Measurements from ENCODE around the gene DDX3X. TPM values are rescaled to one million over a fixed set of nuclear protein-coding genes. Genes with fewer than 3 reads are reported as not detected.
A peak's percentile ranks its signal among the peaks of the same experiment; 100 is the strongest.

The DDX3X gene
- total and polyA plus RNA-seq, 9 of the 15 experiments (the other 6 are each of a cell fraction or from before 2014, with no cell fraction given), result 51.3 to 232 (median 138) TPM

DNA sequence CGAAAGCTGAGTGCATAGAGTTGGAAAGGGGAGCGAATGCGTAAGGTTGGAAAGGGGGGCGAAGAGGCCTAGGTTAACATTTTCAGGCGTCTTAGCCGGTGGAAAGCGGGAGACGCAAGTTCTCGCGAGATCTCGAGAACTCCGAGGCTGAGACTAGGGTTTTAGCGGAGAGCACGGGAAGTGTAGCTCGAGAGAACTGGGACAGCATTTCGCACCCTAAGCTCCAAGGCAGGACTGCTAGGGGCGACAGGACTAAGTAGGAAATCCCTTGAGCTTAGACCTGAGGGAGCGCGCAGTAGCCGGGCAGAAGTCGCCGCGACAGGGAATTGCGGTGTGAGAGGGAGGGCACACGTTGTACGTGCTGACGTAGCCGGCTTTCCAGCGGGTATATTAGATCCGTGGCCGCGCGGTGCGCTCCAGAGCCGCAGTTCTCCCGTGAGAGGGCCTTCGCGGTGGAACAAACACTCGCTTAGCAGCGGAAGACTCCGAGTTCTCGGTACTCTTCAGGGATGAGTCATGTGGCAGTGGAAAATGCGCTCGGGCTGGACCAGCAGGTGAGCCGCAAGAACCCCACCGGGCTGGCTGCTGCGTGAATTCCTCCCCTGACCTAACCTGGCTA lies at the start of gene DDX3X (continued):
- TF ChIP-seq, protein P1, sequence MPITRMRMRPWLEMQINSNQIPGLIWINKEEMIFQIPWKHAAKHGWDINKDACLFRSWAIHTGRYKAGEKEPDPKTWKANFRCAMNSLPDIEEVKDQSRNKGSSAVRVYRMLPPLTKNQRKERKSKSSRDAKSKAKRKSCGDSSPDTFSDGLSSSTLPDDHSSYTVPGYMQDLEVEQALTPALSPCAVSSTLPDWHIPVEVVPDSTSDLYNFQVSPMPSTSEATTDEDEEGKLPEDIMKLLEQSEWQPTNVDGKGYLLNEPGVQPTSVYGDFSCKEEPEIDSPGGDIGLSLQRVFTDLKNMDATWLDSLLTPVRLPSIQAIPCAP (CRISPR knock-in tag; IDR thresholded peaks at IDR 0.05; ENCODE audit: borderline replicate concordance), result no peak
- TF ChIP-seq ELF1 (tag; IDR thresholded peaks at IDR 0.05) (0 out of 2 replicates have a peak, but pooled peaks have one; percentile 8), CHD1 (IDR thresholded peaks at IDR 0.05; ENCODE audit: low read length) (no peak), EZH2 (IDR thresholded peaks at IDR 0.05; ENCODE audit: borderline replicate concordance, low read depth, low read length) (no peak), GTF2A2 (tag; IDR thresholded peaks at IDR 0.05) (peak; percentile 87), NCOA1 (IDR thresholded peaks at IDR 0.05; ENCODE audit: low read depth) (no peak), NFRKB (IDR thresholded peaks at IDR 0.05; ENCODE audit: low read depth) (0 out of 2 replicates have a peak, but pooled peaks have one; percentile 85), ZBTB1 (CRISPR knock-in tag; IDR thresholded peaks at IDR 0.05; ENCODE audit: borderline replicate concordance, low read depth) (no peak), ZNF717 (CRISPR knock-in tag; IDR thresholded peaks at IDR 0.05) (no peak), POLR2AphosphoS2 (IDR thresholded peaks at IDR 0.05; ENCODE audit: low read length) (peak; percentile 78; the same call in 1 of the 2 replicates), MEF2D (tag; conservative IDR thresholded peaks at IDR 0.05; ENCODE audit: low read depth) (0 out of 2 replicates have a peak, but pooled peaks have one; percentile 16), ZNF696 (CRISPR knock-in tag; conservative IDR thresholded peaks at IDR 0.05) (no peak), WHSC1 (IDR thresholded peaks at IDR 0.05; ENCODE audit: low read length) (no peak), U2AF1 (optimal IDR thresholded peaks at IDR 0.05; ENCODE audit: low read depth, low read length) (no peak), E2F3 (CRISPR knock-in tag; IDR thresholded peaks at IDR 0.05) (no peak), NR2C1 (IDR thresholded peaks at IDR 0.05) (no peak), NR2C1 (tag; IDR thresholded peaks at IDR 0.05) (peak; percentile 17; the same call in 1 of the 2 replicates), FOS (IDR thresholded peaks at IDR 0.05; ENCODE audit: extremely low read depth, insufficient read length) (no peak), NCOA4 (IDR thresholded peaks at IDR 0.05; ENCODE audit: partially characterized antibody) (no peak)
- TF ChIP-seq, protein P2, sequence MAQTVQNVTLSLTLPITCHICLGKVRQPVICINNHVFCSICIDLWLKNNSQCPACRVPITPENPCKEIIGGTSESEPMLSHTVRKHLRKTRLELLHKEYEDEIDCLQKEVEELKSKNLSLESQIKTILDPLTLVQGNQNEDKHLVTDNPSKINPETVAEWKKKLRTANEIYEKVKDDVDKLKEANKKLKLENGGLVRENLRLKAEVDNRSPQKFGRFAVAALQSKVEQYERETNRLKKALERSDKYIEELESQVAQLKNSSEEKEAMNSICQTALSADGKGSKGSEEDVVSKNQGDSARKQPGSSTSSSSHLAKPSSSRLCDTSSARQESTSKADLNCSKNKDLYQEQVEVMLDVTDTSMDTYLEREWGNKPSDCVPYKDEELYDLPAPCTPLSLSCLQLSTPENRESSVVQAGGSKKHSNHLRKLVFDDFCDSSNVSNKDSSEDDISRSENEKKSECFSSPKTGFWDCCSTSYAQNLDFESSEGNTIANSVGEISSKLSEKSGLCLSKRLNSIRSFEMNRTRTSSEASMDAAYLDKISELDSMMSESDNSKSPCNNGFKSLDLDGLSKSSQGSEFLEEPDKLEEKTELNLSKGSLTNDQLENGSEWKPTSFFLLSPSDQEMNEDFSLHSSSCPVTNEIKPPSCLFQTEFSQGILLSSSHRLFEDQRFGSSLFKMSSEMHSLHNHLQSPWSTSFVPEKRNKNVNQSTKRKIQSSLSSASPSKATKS (CRISPR knock-in tag; IDR thresholded peaks at IDR 0.05), result no peak
- TF ChIP-seq, protein P3, sequence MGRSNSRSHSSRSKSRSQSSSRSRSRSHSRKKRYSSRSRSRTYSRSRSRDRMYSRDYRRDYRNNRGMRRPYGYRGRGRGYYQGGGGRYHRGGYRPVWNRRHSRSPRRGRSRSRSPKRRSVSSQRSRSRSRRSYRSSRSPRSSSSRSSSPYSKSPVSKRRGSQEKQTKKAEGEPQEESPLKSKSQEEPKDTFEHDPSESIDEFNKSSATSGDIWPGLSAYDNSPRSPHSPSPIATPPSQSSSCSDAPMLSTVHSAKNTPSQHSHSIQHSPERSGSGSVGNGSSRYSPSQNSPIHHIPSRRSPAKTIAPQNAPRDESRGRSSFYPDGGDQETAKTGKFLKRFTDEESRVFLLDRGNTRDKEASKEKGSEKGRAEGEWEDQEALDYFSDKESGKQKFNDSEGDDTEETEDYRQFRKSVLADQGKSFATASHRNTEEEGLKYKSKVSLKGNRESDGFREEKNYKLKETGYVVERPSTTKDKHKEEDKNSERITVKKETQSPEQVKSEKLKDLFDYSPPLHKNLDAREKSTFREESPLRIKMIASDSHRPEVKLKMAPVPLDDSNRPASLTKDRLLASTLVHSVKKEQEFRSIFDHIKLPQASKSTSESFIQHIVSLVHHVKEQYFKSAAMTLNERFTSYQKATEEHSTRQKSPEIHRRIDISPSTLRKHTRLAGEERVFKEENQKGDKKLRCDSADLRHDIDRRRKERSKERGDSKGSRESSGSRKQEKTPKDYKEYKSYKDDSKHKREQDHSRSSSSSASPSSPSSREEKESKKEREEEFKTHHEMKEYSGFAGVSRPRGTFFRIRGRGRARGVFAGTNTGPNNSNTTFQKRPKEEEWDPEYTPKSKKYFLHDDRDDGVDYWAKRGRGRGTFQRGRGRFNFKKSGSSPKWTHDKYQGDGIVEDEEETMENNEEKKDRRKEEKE (IDR thresholded peaks at IDR 0.05; ENCODE audit: borderline replicate concordance in 1 of 2, control insufficient read depth in 1 of 2, low read depth in 2 of 2, low read length in 1 of 2), result no peak
